HT1080 (cell line): ENCODE results near the gene CCDC178. TPM values are rescaled to one million over a fixed set of nuclear protein-coding genes. Genes with fewer than 3 reads are reported as not detected.
"Not testable (repeated sequence)": the region's sequence is repeated elsewhere in the genome, so short reads cannot be mapped to it uniquely, and the experiment has no call there.

ENCODE experiments used
- DNase-seq: peaks from one replicate; pipeline ENCODE4 v3.0.0-alpha.2; 2015; ENCODE audit warnings: low read depth
- total RNA-seq: library from RNA; depleted of rRNA; stranded (reverse); fragments of >200 nt; shearing (Covaris generic); gene quantifications from 2 replicates; pipeline ENCODE4 v1.2.3, GENCODE V29; 2014

CCDC178 gene
- total RNA-seq, 1 experiment from 2014 or later, result not detected

DNA sequence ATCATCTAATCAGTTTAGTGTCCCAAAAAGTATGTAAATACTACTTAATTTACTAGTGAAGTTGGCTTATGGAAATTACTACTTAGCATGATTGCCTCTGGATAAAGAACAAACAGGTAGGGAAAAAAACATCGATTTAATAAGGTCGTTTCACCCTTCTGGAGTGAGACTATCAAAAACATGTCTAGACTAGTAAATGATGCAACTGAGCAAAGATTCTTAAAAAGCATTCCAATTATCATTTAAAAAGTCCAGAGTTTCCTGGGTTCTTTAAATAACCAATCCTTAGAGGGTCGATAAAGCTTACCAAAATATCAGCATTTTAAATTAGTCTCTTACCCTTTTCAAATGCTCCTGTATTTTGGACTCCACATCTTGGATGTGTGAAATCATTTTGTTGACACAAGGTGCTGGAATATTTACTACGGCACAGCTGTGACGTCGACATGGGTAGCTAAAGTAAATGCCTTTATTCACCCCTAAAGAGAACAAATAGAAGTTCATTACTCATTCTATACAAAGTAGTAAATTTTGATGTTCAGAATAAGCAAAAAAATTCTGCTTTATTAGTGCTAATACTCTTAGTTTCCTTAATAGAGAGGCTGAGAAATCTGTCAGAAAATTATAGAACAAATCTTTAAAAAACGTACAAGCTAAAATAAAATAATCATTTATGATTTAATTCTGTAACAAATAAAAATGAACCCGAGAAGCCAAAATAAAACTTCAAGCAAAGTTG, 70.6 kb downstream of the CCDC178 start:
- DNase-seq, result no peak

GRCh38 chr18:33356735-33357134, 83.8 kb downstream of the CCDC178 start:
- no peak for DNase-seq

DNA sequence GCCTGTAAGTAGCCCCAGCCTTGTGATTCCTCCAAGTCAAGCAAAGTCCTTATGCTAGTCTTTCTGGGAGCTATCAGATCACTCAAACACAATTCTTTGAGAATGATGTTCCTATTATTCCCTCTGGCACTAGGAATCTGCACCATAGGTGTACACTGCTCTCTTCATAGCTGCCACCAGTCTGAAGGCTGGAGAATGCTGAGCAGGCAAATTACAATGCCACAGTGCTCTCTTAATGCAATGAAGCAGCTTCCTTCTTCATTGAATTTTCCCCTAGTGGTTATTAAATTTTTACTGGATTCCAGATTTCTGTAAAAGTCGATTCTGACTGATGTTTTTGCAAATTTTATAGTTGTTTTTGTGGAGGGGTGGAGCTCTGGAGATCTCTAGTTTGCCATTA, 84.8 kb downstream of the CCDC178 start:
- no peak for DNase-seq

DNA sequence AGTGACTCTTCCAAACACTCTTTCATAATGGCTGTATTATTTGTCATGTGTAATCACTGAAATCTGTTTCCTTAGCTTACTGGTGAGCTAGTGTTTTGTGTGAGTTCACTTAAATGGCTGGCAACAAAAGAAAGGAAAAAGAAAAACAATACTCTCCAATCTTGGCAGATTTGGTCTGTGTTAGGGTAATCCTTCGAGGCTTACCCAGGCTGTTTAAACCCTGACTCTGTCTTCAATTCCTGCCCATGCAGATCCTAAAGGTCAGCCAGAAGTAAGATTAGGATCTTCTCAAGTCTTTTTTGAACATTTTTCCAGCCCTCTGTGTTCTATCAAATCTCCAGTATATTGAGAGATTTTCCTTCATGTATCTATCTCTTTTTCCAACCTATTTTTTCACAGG, 85.3 kb downstream of the CCDC178 start:
- DNase-seq, result no peak

DNA sequence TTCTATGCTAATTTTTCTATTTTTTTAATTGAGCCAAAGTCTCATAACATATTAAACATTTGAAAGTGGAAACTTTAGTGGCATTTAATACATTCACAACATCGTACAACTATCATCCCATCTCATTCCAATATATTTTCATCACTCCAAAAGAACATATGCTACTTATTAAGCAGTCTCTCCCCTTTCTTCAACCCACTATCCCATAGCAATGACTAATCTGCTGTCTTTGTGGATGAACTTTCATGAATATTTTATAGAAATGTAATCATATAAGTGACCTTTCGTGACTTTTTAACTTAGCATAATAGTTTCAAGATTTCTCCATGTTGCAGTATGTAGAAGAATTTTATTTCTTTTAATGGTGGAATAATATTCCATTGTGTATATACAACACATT, 90.3 kb downstream of the CCDC178 start:
- DNase-seq, result no peak

DNA sequence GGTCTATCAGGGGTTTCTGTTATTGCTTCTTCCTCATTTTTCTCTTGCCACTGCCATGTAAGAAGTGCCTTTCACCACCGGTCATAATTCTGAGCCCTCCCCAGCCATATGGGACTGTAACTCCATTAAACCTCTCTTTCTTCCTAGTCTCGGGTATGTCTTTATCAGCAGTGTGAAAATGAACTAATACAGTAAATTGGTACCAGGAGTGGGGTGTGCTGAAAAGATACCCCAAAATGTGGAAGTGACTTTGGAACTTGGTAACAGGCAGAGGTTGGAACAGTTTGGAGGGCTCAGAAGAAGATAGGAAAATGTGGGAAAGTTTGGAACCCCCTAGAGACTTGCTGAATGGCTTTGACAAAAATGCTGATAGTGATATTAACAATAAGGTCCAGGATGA, 100.8 kb downstream of the CCDC178 start:
- not testable (repeated sequence) for DNase-seq

DNA sequence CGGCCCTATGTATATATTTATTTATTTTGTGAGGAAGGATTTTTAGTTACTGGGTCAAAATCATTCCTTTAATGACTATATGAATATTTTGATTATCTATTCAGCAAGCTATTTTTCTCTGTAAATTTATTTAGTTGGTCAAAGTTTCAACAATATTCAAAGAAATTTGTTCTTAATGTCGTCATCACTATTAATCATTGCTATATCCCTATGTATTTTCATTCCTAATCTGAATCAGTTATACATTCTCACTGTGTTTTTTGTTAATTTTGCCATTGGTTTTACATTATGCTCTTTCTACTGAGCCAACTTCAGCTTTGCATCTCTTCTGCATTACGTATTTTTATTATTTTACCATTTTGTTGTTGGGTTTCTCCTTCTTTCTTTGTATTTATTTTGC, 105.7 kb downstream of the CCDC178 start:
- no peak for DNase-seq

DNA sequence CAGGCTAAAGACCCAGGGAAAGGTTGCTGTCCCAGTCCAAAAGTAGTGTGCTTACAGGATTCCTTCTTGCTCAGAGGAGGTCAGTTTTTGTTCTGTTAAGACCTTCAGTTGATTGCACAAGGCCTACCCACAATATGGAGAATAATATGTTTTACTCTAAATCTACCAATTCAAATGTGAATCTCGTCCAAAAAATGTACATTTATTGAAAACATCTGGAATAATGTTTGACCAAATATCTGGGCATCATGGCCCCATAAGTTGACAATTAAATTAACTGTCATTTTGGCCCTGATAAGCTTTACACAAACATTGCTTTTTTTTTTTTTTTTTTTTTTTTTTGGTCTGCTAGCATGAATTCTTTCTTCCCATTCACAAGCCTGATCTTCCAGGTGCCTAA, 109.8 kb downstream of the CCDC178 start:
- no peak for DNase-seq

GRCh38 chr18:33326975-33327374, 113.5 kb downstream of the CCDC178 start:
- DNase-seq, result no peak

- DNase-seq, result no peak
Measured at GRCh38 chr18:33317640-33318039, 122.9 kb downstream of the CCDC178 start.

- DNase-seq, result no peak
Measured at GRCh38 chr18:33316146-33316587, 124.4 kb downstream of the CCDC178 start.

DNA sequence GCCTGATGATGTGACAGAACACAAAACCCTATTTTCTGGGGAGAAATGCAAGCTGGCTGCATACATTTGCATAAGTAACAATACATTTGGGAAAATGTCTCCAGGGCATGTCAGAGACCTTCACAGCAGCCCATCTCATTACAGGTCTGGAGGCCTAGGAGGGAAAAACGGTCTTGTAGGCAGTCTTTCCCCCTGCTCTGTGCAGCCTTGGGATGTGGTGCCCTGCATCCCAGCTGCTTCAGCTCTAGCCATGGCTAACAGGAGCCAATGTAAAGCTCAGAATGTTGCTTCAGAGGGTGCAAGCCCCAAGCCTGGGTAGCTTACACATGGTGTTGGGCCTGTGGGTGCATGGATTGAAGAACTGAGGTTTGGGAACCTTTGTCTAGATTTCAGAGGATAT, 133.0 kb downstream of the CCDC178 start:
- DNase-seq, result no peak

GRCh38 chr18:33304277-33304676, 136.2 kb downstream of the CCDC178 start:
- no peak for DNase-seq

- DNase-seq, result peak; percentile 4
Measured at GRCh38 chr18:33291539-33291938, 149.0 kb downstream of the CCDC178 start.

DNA sequence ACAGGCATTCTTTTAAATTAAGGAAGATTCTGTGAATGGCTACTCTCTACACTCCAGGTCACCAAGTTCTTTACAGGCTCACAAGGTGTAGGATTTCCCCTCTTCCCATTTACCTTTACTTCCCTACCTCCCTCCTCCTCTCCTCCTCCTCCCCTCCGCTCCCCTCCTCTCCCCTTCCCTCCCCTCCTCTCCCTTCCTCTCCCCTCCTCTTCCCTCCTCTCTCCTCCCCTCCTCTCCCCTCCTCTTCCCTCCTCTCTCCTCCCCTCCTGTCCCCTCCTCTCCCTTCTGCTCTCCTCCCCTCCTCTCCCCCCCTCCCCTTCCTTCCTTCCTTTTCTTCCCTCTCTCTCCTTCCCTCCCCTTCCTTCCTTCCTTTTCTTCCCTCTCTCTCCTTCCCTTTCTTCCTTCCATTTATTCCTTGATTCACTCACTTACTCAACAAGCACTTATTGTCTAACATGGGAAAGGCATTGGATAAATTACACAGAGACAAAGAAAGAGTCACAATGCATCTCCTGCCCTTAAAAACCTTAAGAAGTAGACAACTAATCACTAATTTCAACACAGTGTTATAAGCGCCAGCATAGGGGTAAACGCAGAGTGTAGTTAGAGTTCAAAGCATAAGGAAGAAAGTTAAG, 152.3 kb downstream of the CCDC178 start:
- no peak for DNase-seq

- no peak for DNase-seq
Measured at GRCh38 chr18:33282709-33283333, 157.7 kb downstream of the CCDC178 start.

GRCh38 chr18:33282142-33282541, 158.4 kb downstream of the CCDC178 start:
- no peak for DNase-seq

DNA sequence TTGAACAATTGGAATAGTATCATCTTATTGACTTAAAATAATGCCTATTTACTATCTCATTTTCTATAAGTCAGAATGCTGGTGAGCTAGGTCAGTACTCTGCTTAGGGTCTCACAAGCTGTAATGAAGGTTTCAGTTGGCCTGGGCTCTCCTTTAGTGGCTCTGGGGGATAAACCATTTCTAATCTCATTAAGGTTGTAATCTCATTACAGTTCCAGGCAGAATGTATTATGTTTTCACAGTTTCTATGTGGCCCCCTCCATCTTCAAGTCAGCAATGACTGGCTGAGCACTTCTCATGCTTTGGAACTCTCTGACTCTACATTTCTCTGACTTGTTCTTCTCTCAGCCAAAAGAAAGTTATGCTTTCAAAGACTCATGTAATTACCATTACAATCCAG, 163.1 kb downstream of the CCDC178 start:
- no peak for DNase-seq

DNA sequence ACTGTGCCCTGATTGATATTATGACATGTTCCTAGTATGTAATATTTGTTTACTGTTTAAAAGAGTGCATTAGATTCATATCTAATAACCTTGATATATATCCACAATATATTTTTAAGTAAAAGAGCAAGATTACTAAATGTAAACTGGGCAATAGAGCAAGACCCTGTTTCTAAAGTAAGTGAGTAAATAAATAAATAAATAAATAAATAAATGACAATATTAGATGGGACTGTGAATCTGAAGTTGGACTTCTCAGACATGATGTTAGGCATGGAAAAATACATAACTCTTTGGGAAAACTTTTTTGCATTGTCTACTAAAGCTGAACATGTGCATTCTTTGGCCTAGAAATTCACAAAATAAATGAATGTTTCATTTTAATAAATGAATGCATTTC, 164.7 kb downstream of the CCDC178 start:
- no peak for DNase-seq

DNA sequence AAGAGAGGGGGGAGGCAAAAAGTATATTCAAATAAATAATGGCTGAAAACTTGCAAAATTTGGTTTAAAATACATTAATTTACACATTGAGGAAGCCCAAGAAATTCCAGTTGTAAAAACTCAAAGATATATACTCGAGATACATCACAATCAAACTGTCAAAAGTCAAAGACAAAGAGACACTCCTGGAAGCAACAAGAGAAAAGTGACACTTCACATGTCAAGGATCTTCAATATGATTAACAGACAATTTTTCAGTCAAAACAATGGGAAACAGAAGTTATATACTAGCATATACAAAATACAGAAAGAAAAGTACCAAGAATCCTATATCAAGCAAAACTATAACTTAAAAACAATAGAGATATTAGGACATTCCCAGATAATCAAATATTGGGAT, 170.2 kb downstream of the CCDC178 start:
- DNase-seq, result no peak

DNA sequence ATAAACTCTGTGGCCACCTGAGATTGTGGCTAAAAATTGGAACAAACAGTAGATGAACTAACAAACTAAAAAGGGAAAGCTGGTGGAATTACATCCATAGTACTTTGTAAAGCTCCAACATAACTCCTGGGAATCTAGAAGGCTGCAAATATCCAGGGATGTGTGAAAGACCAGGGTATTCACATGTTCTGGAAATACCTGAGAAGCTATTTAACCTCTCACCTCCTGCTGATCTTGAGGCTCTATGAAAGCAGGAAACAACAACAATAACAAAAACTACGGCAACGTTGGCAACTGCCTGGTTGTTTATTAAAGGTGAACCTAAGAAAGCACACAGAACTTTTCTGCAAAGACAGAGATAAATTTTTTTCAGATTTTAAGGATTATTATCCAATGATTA, 171.3 kb downstream of the CCDC178 start:
- no peak for DNase-seq

- no peak for DNase-seq
Measured at GRCh38 chr18:33264566-33264965, 176.0 kb downstream of the CCDC178 start.

DNA sequence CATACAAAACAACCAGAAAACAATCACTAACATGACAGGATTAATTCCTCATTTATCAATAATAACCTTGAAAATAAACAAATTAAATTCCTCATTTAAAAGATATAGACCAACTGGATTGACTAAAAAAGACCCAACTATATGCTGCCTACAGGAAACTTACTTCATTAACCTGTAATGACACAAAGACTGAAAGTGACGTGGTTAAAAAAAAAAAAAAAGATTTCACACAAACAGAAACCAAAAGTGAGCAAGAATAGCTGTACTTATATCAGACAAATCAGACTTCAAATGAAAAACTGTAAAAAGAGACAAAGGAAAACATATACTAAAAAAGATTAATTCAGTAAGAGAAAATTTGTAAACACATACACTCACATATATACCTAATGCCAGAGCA, 201.2 kb downstream of the CCDC178 start:
- no peak for DNase-seq
